GM23248 (cell line): Measurements from ENCODE around the gene FEM1B.

ENCODE experiments used
- EZH2 ChIP-seq: fragments of 200-600 bp; sonication (generic); IDR thresholded peaks from 2 replicates; pipeline ENCODE4 v1.6.1; 2018; ENCODE audit warnings: antibody characterized with exemption, mild to moderate bottlenecking; ENCODE audit not compliant: insufficient read depth, poor library complexity, severe bottlenecking
- EZH2phosphoT487 ChIP-seq: fragments of 200-600 bp; sonication (generic); IDR thresholded peaks from 2 replicates; pipeline ENCODE4 v1.6.1; 2018; ENCODE audit warnings: antibody characterized with exemption, moderate library complexity, mild to moderate bottlenecking, low read depth; ENCODE audit not compliant: insufficient read depth

DNA sequence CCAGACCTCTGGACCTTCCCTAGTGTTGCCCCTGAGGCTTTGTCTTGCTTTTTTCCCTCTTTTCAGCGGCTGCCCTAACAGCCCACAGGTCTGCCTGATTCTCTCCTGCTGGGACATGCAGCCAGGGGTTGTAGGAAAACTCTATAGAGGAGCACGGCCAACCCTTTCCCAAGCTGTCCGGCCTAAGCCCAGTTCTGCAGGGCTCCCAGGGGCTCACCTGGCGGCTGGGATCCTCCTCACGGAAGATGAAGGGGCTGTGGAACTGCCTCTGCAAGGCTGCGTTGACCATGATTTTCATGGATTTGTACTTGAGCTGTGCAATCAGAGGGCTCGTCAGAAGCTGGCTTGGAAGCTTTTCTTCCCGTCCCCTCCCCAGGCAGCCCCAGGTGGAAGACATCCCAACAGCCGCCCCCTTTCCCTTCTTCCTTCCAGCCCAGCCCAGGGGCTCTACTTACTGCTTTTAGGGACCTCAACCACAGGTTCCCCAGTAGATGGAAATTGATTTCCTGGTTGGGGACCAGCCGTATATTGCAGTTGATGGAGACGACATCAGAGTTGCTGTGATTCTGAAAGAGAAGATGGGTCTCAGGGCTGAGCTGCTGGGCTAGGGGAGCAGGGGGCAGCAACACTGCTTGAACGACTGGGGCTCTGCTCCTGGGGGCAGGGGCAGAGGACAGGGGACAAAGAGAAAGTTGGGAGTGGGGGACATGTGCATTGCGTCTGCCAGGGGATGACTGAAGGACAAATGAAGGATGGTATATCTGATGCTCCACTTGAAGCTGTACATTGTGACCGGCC lies 29.8 kb downstream of the FEM1B start:
- no peak for TF ChIP-seq EZH2
- no peak for TF ChIP-seq EZH2phosphoT487
